Endothelial cell of umbilical vein (primary cell): ENCODE data around the gene ACADSB. TPM values are rescaled to one million over a fixed set of nuclear protein-coding genes. Genes with fewer than 3 reads are reported as not detected.

Experiments
- BruUV-seq: library from RNA; stranded (reverse); fragments of 400-500 nt; replicated peaks from 2 replicates; lab custom pipeline; 2021; lab: Mats Ljungman, UMichigan
- CTCF ChIA-PET: fragments of 300-600, 350-600 bp; sonication (Branson Sonifier 250); formaldehyde crosslinking; loops from one replicate; lab custom pipeline; 2021; ENCODE audit warnings: antibody characterized with exemption, inconsistent platforms; lab: Charles Lee
- POLR2A ChIA-PET: fragments of 300-600, 350-600 bp; sonication (Branson Sonifier 250); formaldehyde crosslinking; loops from one replicate; lab custom pipeline; 2021; ENCODE audit warnings: antibody characterized with exemption, inconsistent platforms; lab: Charles Lee
- DNase-seq: peaks from one replicate; pipeline ENCODE4 v3.0.0-alpha.2; 2011; ENCODE audit warnings: low read depth, low spot score
- FAIRE-seq: peaks from 2 replicates; lab custom pipeline; 2011; peaks lifted over from hg19 to GRCh38; lab: Jason Lieb, UNC
- H2AFZ ChIP-seq: 2 replicates; pipeline ENCODE4 v1.6.0; 2012; ENCODE audit warnings: low read depth, low read length, control low read depth, inconsistent platforms
- H3K27ac ChIP-seq: 2 replicates; pipeline ENCODE4 v1.5.1; 2011; ENCODE audit warnings: low read depth, mild to moderate bottlenecking, control low read depth, low read length, moderate library complexity; ENCODE audit not compliant: insufficient read depth
- H3K27me3 ChIP-seq, 2 experiments: 2 replicates each; pipeline versions ENCODE4 v1.6.0 to v1.6.1; 2011; ENCODE audit warnings: low read length in 2 of 2, mixed read lengths in 1 of 2; ENCODE audit not compliant: control insufficient read depth in 2 of 2, insufficient read depth in 2 of 2
- H3K36me3 ChIP-seq, 2 experiments: 2 replicates in 1 of 2; 3 replicates in 1 of 2; pipeline ENCODE4 v1.5.1; 2011; ENCODE audit warnings: low read length in 2 of 2, mild to moderate bottlenecking in 1 of 2, moderate library complexity in 1 of 2; ENCODE audit not compliant: control insufficient read depth in 2 of 2, insufficient read depth in 2 of 2; ENCODE audit errors: extremely low read depth in 1 of 2
- H3K4me1 ChIP-seq: 3 replicates; pipeline ENCODE4 v1.5.1; 2011; ENCODE audit warnings: mild to moderate bottlenecking, low read length; ENCODE audit not compliant: control insufficient read depth, insufficient read depth; ENCODE audit errors: extremely low read depth
- H3K4me2 ChIP-seq: 2 replicates; pipeline ENCODE4 v1.6.1; 2011; ENCODE audit warnings: low read length, control low read depth, mixed read lengths; ENCODE audit not compliant: insufficient read depth
- H3K4me3 ChIP-seq, 3 experiments: fragments of 200-600 bp in 1 of 3; sonication (generic), shearing (Covaris generic) in 1 of 3; replicated peaks in 1 of 3; 2 replicates each; pipeline ENCODE4 v1.5.1; 2011 to 2016; ENCODE audit warnings: control low read depth in 3 of 3, low read length in 3 of 3, mild to moderate bottlenecking in 2 of 3, inconsistent platforms in 1 of 3, low read depth in 1 of 3, moderate library complexity in 1 of 3; ENCODE audit not compliant: insufficient read depth in 1 of 3
- H3K79me2 ChIP-seq: 2 replicates; pipeline ENCODE4 v1.6.0; 2012; ENCODE audit warnings: low read length, inconsistent platforms; ENCODE audit not compliant: control insufficient read depth, insufficient read depth
- H3K9ac ChIP-seq: replicated peaks from 2 replicates; pipeline ENCODE3; 2011; ENCODE audit warnings: low read length, control low read depth; ENCODE audit not compliant: insufficient read depth; ENCODE audit errors: extremely low read depth
- H3K9me1 ChIP-seq: replicated peaks from 3 replicates; pipeline ENCODE4 v1.6.0; 2011; ENCODE audit warnings: mild to moderate bottlenecking, low read length; ENCODE audit not compliant: control insufficient read depth, insufficient read depth; ENCODE audit errors: extremely low read depth
- H3K9me3 ChIP-seq: replicated peaks from 2 replicates; pipeline ENCODE4 v1.5.1; 2012; ENCODE audit warnings: low read length, inconsistent platforms; ENCODE audit not compliant: control insufficient read depth, insufficient read depth
- H4K20me1 ChIP-seq: replicated peaks from 2 replicates; pipeline ENCODE3; 2011; ENCODE audit warnings: mild to moderate bottlenecking, low read length; ENCODE audit not compliant: control insufficient read depth, insufficient read depth; ENCODE audit errors: extremely low read depth
- CTCF ChIP-seq, 2 donors: IDR thresholded peaks; 1 replicate in 1 of 2; 2 replicates in 1 of 2; pipeline ENCODE4 v1.5.1; 2011; ENCODE audit warnings: low read length in 2 of 2, mild to moderate bottlenecking in 2 of 2, moderate library complexity in 2 of 2, control low read depth in 1 of 2, inconsistent platforms in 1 of 2, low read depth in 1 of 2; ENCODE audit not compliant: insufficient read depth in 1 of 2; ENCODE audit errors: extremely low read depth in 1 of 2
- EZH2 ChIP-seq: IDR thresholded peaks from 2 replicates; pipeline ENCODE4 v1.6.1; 2012; ENCODE audit warnings: borderline replicate concordance, low read depth, mild to moderate bottlenecking, moderate library complexity, low read length, inconsistent platforms; ENCODE audit not compliant: severe bottlenecking
- FOS ChIP-seq: IDR thresholded peaks from 2 replicates; pipeline ENCODE4 v1.6.1; 2011; ENCODE audit warnings: mild to moderate bottlenecking, low read length, moderate library complexity, borderline replicate concordance; ENCODE audit not compliant: insufficient read depth
- GATA2 ChIP-seq: IDR thresholded peaks from 2 replicates; pipeline ENCODE4 v1.7.0; 2011; ENCODE audit warnings: low read depth, mild to moderate bottlenecking, moderate library complexity, mixed read lengths, low read length; ENCODE audit not compliant: insufficient read length, insufficient read depth
- JUN ChIP-seq: IDR thresholded peaks from 2 replicates; pipeline ENCODE4 v1.6.1; 2011; ENCODE audit warnings: borderline replicate concordance, low read depth; ENCODE audit not compliant: insufficient read length, insufficient read depth
- MAX ChIP-seq: IDR thresholded peaks from 2 replicates; pipeline ENCODE4 v1.6.1; 2011; ENCODE audit not compliant: insufficient read depth, insufficient read length
- MYC ChIP-seq: IDR thresholded peaks from one replicate; pipeline ENCODE4 v1.6.1; 2011; ENCODE audit warnings: mild to moderate bottlenecking, low read depth, low read length
- POLR2A ChIP-seq: IDR thresholded peaks from 2 replicates; pipeline ENCODE4 v1.6.1; 2012; ENCODE audit warnings: low read depth, mild to moderate bottlenecking, control low read depth, low read length
- POLR2AphosphoS5 ChIP-seq: IDR thresholded peaks from 2 replicates; pipeline ENCODE4 v1.6.1; 2012; ENCODE audit warnings: low read depth, mild to moderate bottlenecking, control low read depth, low read length, moderate library complexity; ENCODE audit not compliant: insufficient read depth
- dilution Hi-C: fragments of 300-500 bp; cut with MboI; formaldehyde crosslinking; loops from one replicate; pipeline ENCODE4 v1.15.0; 2019; ENCODE audit warnings: low sequenced_read_pairs; ENCODE audit not compliant: extremely low pct_ligation_motif_present
- intact Hi-C: fragments of 100-400 bp; cut with micrococcal nuclease; formaldehyde crosslinking; loops from one replicate; pipeline ENCODE4 v1.10.0; 2022
- polyA plus RNA-seq, 4 experiments: library from polyadenylated mRNA; depleted of rRNA in 3 of 4; stranded (reverse) in 3 of 4; unstranded in 1 of 4; fragments of >200 nt; gene quantifications; 2 replicates each; pipeline versions ENCODE4 v1.2.1 to v1.2.3, GENCODE V29; 2011 to 2012; ENCODE audit warnings: missing spikeins in 1 of 4
- total RNA-seq: library from RNA; stranded (reverse); gene quantifications from 2 replicates; pipeline ENCODE4 v1.2.3, GENCODE V29; 2021

The ACADSB gene
- total and polyA plus RNA-seq, 2 donors (not counting 3 experiments of a cell fraction or from before 2014, with no cell fraction given) = 3.1 to 15.2 TPM

- no TSS peak for BruUV-seq
- Histone ChIP-seq H3K79me2 (no peaks in the 10 kb centered on the region), H3K9ac (no peak overlapping the region), H3K9me1 (no peaks in the 10 kb centered on the region), H2AFZ (no peak overlapping the region), H4K20me1 (no peaks in the 10 kb centered on the region), H3K4me2 (no peak overlapping the region), H3K9me3 (no peaks in the 10 kb centered on the region), H3K27me3 (peaks cover 0 to 1% of the 10 kb centered on the region in 2 experiments), H3K4me1 (no peaks in the 10 kb centered on the region), H3K36me3 (no peaks in the 10 kb centered on the region), H3K27ac (no peak overlapping the region), H3K4me3 (no peak overlapping the region)
- FAIRE-seq = no peak
- ChIA-PET CTCF (interaction anchor here (0.8 kb wide), 1 partner anchor 9 kb away, joined by 3 read pairs; no protein-coding TSS in a partner anchor), POLR2A (no interaction called here)
- TF ChIP-seq EZH2 (no peak), POLR2AphosphoS5 (no peak), JUN (no peak), MYC (no peak), POLR2A (no peak), CTCF (IDR thresholded peaks at IDR 0.05; ENCODE audit: extremely low read depth in 1 of 2, insufficient read depth in 1 of 2, low read depth in 1 of 2, low read length in 2 of 2) (no peak), FOS (no peak)
- dilution Hi-C loops (no loop called here), intact Hi-C loops (no loop called here)
- DNase-seq = no peak
These were observed 41.9 kb upstream of the ACADSB start for GRCh38 chr10:122966879-122967278.

- Histone ChIP-seq H3K4me2 (no peak overlapping the region), H2AFZ (no peak overlapping the region), H3K27ac (no peak overlapping the region), H3K79me2 (no peaks in the 10 kb centered on the region), H3K27me3 (peaks cover 1 to 2% of the 10 kb centered on the region in 2 experiments), H3K36me3 (no peaks in the 10 kb centered on the region), H3K9me3 (no peaks in the 10 kb centered on the region), H3K4me3 (no peak overlapping the region), H3K9ac (no peak overlapping the region), H4K20me1 (no peaks in the 10 kb centered on the region), H3K9me1 (no peaks in the 10 kb centered on the region), H3K4me1 (no peaks in the 10 kb centered on the region)
- no peak for FAIRE-seq
- CTCF ChIA-PET = no interaction called here
- intact Hi-C loops = no loop called here
- TF ChIP-seq MAX = no peak
- no peak for TF ChIP-seq FOS
- no peak for TF ChIP-seq EZH2
- no peak for TF ChIP-seq JUN
- no peak for TF ChIP-seq POLR2AphosphoS5
- TF ChIP-seq CTCF (IDR thresholded peaks at IDR 0.05; ENCODE audit: extremely low read depth in 1 of 2, insufficient read depth in 1 of 2, low read depth in 1 of 2, low read length in 2 of 2) = no peak
- no peak for TF ChIP-seq POLR2A
- no peak for TF ChIP-seq GATA2
- TF ChIP-seq MYC = no peak
- POLR2A ChIA-PET = no interaction called here
- dilution Hi-C loops = no loop called here
- no peak for DNase-seq
- BruUV-seq = no TSS peak
These were observed 40.1 kb upstream of the ACADSB start for GRCh38 chr10:122968698-122969097.
